ENCODE measurements around the gene SAV1. TPM values are rescaled to one million over a fixed set of nuclear protein-coding genes. Genes with fewer than 3 reads are reported as not detected.

Gene SAV1
- total and polyA plus RNA-seq, 2 experiments from 2014 or later = 74.2 to 82.8 TPM

DNA sequence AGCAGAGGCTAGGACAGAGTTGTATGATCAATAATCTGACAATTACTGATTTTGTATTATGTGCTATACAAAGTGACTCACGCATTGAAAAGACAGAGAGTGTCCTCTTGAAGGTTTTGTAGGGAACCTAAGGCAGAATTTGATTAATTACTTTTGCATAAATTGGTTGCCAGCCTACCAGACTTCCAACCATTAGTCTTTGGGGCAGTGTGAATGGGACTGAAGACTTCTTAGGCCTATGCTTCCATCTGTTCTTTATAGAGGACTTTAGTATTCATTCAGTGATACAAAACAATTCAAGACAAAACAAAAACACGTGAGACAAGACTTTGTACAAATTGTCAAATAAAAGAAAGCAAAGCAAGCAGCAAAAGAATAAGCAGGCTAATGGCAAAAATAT, 61.6 kb downstream of the SAV1 start (continued):
- TF ChIP-seq, protein P1, sequence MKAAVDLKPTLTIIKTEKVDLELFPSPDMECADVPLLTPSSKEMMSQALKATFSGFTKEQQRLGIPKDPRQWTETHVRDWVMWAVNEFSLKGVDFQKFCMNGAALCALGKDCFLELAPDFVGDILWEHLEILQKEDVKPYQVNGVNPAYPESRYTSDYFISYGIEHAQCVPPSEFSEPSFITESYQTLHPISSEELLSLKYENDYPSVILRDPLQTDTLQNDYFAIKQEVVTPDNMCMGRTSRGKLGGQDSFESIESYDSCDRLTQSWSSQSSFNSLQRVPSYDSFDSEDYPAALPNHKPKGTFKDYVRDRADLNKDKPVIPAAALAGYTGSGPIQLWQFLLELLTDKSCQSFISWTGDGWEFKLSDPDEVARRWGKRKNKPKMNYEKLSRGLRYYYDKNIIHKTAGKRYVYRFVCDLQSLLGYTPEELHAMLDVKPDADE (IDR thresholded peaks at IDR 0.05) = no peak
- TF ChIP-seq, protein P2, sequence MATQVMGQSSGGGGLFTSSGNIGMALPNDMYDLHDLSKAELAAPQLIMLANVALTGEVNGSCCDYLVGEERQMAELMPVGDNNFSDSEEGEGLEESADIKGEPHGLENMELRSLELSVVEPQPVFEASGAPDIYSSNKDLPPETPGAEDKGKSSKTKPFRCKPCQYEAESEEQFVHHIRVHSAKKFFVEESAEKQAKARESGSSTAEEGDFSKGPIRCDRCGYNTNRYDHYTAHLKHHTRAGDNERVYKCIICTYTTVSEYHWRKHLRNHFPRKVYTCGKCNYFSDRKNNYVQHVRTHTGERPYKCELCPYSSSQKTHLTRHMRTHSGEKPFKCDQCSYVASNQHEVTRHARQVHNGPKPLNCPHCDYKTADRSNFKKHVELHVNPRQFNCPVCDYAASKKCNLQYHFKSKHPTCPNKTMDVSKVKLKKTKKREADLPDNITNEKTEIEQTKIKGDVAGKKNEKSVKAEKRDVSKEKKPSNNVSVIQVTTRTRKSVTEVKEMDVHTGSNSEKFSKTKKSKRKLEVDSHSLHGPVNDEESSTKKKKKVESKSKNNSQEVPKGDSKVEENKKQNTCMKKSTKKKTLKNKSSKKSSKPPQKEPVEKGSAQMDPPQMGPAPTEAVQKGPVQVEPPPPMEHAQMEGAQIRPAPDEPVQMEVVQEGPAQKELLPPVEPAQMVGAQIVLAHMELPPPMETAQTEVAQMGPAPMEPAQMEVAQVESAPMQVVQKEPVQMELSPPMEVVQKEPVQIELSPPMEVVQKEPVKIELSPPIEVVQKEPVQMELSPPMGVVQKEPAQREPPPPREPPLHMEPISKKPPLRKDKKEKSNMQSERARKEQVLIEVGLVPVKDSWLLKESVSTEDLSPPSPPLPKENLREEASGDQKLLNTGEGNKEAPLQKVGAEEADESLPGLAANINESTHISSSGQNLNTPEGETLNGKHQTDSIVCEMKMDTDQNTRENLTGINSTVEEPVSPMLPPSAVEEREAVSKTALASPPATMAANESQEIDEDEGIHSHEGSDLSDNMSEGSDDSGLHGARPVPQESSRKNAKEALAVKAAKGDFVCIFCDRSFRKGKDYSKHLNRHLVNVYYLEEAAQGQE (IDR thresholded peaks at IDR 0.05; ENCODE audit: unreplicated experiment) = no peak
- no peak for TF ChIP-seq CREB1 (CRISPR knock-in tag; IDR thresholded peaks at IDR 0.05; ENCODE audit: low read depth)
- no peak for TF ChIP-seq ZNF331 (CRISPR knock-in tag; IDR thresholded peaks at IDR 0.05; ENCODE audit: low read depth)
- TF ChIP-seq JUNB (IDR thresholded peaks at IDR 0.05; ENCODE audit: unreplicated experiment) = no peak

DNA sequence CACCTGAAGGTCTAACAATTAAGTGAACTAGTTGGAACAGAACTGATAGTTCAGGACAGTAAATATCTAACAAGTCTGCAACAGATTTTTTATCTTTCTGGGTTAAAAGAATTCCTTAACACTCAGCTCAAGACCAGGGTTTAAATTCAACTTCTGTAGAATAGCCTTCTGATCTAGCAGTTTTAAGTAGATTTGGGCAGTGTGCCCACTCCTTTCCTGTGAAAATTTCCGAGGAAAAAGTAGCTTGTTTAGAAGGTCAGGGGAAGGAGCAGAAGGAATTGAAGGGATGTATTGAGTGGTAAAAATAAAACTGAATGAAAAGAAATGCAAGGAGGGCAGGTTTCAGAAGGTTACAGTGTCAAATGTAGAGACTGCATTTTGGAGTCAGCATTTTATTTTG, 62.3 kb downstream of the SAV1 start:
- no peak for DNase-seq (ENCODE audit: low spot score)
- TF ChIP-seq POLR2AphosphoS5 (IDR thresholded peaks at IDR 0.05; ENCODE audit: low read depth) = no peak
- TF ChIP-seq CREB1 (CRISPR knock-in tag; IDR thresholded peaks at IDR 0.05; ENCODE audit: low read depth) = no peak
- TF ChIP-seq, protein P1 (IDR thresholded peaks at IDR 0.05) = no peak
- TF ChIP-seq STAT1 (IDR thresholded peaks at IDR 0.05; ENCODE audit: unreplicated experiment) = no peak
- TF ChIP-seq, protein P3, sequence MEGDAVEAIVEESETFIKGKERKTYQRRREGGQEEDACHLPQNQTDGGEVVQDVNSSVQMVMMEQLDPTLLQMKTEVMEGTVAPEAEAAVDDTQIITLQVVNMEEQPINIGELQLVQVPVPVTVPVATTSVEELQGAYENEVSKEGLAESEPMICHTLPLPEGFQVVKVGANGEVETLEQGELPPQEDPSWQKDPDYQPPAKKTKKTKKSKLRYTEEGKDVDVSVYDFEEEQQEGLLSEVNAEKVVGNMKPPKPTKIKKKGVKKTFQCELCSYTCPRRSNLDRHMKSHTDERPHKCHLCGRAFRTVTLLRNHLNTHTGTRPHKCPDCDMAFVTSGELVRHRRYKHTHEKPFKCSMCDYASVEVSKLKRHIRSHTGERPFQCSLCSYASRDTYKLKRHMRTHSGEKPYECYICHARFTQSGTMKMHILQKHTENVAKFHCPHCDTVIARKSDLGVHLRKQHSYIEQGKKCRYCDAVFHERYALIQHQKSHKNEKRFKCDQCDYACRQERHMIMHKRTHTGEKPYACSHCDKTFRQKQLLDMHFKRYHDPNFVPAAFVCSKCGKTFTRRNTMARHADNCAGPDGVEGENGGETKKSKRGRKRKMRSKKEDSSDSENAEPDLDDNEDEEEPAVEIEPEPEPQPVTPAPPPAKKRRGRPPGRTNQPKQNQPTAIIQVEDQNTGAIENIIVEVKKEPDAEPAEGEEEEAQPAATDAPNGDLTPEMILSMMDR (conservative IDR thresholded peaks at IDR 0.05; ENCODE audit: low read depth in 2 of 2) = no peak
- no peak for TF ChIP-seq ZNF114 (CRISPR knock-in tag; IDR thresholded peaks at IDR 0.05)
- Histone ChIP-seq H3F3A (replicated peaks; ENCODE audit: low read depth) (no peaks in the 10 kb centered on the region), H3K36me3 (ENCODE audit: insufficient read depth) (no peaks in the 10 kb centered on the region), H3K27ac (ENCODE audit: low read depth) (no peak overlapping the region), H3K4me1 (ENCODE audit: insufficient read depth) (no peaks in the 10 kb centered on the region), H3K9me2 (ENCODE audit: insufficient read depth) (no peaks in the 10 kb centered on the region), H3K79me2 (replicated peaks; ENCODE audit: insufficient read depth) (no peaks in the 10 kb centered on the region), H2AFZ (no peak overlapping the region), H3K4me3 (no peak overlapping the region), H3K4me2 (no peak overlapping the region), H4K20me1 (replicated peaks; ENCODE audit: insufficient read depth) (no peaks in the 10 kb centered on the region), H3K27me3 (ENCODE audit: insufficient read depth) (no peaks in the 10 kb centered on the region)
- Mint-ChIP-seq H3K4me1 (peaks cover under 1% of the 10 kb centered on the region; the same call in 2 of the 3 replicates), H3K4me3 (no peak overlapping the region), H3K9me3 (no peaks in the 10 kb centered on the region), H3K36me3 (ENCODE audit: low read depth) (no peaks in the 10 kb centered on the region), H3K27ac (no peak overlapping the region), H3K27me3 (ENCODE audit: insufficient read depth, low read depth, poor library complexity) (no peaks in the 10 kb centered on the region)
- no peak for ATAC-seq

Measured in GM23338 (cell line).